Uterus (tissue), 2 donors: ENCODE measurements around the gene BCL7C.

Source experiments
- POLR2A ChIP-seq, 2 donors: fragments of 450-650 bp; IDR thresholded peaks; one replicate each; pipeline ENCODE4 v1.6.1; 2016; ENCODE audit warnings: antibody characterized with exemption in 2 of 2, mild to moderate bottlenecking in 1 of 2, moderate library complexity in 1 of 2
- TF ChIP-seq, protein P1 (sequence below), 4 experiments: fragments of 200-600 bp in 2 of 4; fragments of 450-650 bp in 2 of 4; sonication (generic) in 2 of 4; IDR thresholded peaks; one replicate each; pipeline ENCODE4 v1.5.1; 2016 to 2019; ENCODE audit warnings: antibody characterized with exemption in 4 of 4, mild to moderate bottlenecking in 2 of 4, moderate library complexity in 1 of 4

DNA sequence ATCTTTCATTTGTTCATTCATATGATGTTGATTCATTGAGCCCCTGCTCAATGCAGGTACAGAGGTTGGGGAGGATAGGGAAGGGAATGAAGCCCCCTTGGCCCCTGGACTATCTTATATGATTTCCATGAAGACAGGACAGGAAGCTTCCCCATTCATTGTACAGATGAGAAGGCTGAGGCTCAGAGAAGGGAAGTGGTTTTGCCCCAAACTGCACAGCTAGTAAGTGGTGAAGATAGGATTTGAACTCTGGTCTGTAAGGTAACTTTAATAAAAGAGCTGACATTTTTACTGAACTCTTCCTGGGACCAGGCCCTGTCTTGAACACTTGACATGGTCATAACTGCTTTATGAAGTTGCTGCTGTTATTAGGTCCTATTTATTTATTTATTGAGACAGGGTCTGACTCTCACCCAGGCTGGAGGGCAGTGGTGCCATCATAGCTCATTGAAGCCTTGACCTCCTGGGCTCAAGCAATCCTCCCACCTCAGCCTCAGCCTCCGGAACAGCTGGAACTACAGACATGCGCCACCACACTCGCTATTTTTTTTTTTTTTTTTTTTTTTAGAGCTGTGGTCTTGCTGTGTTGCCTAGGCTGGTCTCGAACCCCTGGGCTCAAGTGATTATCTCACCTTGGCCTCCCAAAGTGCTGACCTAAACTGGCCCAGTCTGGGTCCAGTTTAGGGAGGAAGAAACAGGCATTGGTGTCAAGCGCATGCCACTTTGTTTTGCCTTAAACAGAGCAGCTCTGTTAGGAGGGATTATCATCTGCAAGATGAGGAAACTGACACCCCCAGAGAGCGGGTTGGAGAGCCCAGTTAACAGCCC, 7.5 kb upstream of the BCL7C start:
- TF ChIP-seq POLR2A (IDR thresholded peaks at IDR 0.05) = no peak
- TF ChIP-seq, protein P1, sequence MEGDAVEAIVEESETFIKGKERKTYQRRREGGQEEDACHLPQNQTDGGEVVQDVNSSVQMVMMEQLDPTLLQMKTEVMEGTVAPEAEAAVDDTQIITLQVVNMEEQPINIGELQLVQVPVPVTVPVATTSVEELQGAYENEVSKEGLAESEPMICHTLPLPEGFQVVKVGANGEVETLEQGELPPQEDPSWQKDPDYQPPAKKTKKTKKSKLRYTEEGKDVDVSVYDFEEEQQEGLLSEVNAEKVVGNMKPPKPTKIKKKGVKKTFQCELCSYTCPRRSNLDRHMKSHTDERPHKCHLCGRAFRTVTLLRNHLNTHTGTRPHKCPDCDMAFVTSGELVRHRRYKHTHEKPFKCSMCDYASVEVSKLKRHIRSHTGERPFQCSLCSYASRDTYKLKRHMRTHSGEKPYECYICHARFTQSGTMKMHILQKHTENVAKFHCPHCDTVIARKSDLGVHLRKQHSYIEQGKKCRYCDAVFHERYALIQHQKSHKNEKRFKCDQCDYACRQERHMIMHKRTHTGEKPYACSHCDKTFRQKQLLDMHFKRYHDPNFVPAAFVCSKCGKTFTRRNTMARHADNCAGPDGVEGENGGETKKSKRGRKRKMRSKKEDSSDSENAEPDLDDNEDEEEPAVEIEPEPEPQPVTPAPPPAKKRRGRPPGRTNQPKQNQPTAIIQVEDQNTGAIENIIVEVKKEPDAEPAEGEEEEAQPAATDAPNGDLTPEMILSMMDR (IDR thresholded peaks at IDR 0.05) = no peak
